Medulla oblongata (tissue), 1 donor: Measurements from ENCODE around the gene OSTC.
"Not testable (repeated sequence)": the region's sequence is repeated elsewhere in the genome, so short reads cannot be mapped to it uniquely, and the experiment has no call there.

Source experiments
- DNase-seq: peaks from one replicate; pipeline ENCODE4 v3.0.0-alpha.2; 2015; ENCODE audit errors: extremely low spot score

Gene OSTC

DNA sequence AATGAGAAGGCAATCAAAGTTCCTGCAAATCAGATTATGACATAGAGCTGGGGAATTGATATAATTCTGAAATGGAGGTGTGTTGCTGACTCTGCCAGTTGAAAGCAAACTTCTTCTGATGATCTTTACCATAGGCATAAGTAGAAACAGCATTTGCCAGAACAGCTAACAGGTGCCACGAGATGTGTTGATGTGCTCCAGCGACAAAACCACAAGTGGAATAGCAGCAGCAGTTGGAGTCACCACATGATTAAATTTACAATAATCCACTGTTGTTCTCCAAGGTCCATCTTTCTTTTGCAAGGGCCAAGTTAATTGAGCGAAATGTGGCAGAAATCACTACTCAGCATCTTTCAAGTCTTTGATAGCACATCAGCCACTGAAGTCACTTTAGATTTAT lies 3.7 kb upstream of the OSTC start:
- DNase-seq: no peak

DNA sequence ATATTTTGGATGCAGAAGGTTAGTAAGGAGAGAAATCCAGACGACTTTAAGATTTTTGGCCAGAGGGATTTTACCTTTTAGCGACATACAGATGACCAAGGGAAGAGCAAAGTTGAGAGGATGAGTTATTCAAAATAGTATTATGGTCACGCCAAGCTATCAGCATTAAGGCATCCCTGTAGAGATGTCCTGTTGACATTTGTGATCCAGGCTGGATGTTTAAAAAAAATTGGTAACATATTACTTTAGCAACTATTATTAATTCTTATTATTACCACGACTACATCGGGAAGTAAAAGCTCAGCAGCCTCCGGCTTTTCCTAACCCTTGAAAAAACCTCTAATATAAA lies 562 bp upstream of the OSTC start:
- no peak for DNase-seq

DNA sequence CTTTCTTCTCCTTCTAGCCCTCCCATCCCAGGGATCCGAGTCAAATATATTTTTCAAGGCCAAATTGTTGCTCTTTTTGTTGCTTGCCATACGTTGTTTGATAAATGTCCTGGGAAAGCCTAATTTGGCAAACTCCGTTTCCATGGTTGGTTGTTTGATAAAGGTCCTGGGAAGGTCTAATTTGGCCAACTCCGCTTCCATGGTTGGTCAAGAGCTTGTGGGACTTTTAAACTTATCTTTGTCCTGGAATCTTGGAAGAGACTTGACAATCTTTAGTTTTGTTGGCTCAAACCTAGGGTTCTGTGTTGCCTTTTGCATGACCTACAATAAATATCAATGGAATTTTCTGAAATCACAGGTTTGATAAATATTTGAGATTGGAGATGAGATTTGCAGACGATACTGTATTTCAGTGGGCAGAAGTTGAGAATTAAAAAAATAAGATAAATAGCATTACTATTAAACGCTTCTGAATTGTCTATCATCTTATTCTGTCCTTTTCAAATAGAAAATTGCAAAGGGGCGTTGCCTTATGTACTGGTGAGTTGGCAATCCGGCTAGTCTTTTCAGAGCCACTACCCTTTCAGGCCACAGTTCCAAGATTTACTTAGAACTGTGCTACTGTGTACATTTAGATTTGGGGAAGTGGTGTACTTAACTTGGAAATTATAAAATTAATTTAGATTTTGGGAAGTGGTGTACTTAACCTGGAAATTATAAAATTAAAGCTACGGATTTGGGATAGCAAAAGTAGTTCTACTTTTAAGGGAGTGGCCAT lies 804 bp downstream of the OSTC start:
- peak; percentile 28 for DNase-seq

DNA sequence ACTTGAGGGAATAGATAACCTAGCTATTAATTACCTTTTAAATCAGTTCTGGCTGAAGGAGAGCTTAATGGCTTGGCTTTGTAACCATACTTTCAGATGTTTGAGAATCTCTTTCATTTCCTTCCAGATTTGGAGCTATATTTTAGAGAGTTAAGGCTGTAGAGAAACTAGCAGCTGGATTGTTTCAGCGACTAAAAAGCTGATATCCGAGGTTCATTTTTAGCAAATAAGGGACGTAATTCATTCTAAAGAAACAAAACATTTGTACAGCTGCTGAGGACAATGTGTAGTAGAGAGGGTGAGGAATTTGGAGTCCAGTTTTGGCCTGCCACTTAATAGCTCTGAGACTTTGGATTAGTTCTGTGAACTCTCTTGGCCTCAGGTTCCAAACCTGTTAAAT lies 12.2 kb downstream of the OSTC start:
- no peak for DNase-seq

DNA sequence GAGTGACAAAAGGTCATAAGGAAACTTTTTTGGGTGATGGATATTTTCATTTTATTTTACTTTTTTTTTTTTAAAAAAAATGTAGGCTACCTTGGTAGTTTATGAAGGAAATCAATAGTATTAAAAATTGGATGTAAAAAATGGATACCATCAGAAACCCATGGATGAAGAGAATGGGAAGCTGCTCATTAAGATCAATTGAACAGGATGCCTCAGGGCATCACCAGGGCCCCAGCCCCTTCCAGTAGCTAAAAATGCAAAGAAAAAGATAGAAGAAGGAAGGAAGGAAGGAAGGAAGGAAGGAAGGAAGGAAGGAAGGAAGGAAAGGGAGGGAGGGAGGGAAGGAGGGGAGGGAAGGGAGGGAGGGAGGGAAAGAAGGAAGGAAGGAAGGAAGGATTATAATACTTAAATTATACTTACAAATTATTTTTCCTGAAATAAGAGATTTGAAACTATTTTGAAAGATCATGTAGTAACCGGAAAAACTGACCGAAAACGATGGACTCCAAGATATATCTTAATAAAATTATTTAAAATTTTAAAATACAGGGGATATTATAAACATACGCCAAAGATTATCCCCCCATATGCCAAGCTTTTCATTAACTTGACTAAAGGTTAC lies 24.1 kb downstream of the OSTC start:
- no peak for DNase-seq

DNA sequence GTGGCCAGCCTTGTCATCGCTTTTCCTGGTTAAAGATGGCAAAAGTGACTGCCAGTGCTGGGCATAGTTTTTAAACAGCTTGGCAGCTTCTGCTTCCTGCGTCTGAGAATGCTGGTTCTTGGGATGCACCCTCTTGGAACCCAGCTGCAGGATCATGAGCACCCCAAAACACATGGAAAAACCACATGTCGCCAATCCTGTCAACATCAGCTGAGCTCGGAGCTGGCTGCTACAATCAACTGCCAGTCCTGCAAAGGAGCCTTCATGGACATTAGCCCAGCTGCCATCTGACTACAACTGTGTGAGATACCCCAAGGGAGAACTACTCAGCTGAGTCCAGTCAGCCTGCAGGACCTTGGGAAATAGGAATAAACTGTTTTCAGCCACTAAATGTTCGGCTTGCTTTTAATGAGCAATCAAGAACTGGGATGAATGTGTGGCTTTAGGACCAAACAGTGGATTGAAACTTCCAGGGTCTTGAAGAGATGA lies 31.0 kb downstream of the OSTC start:
- DNase-seq: no peak

DNA sequence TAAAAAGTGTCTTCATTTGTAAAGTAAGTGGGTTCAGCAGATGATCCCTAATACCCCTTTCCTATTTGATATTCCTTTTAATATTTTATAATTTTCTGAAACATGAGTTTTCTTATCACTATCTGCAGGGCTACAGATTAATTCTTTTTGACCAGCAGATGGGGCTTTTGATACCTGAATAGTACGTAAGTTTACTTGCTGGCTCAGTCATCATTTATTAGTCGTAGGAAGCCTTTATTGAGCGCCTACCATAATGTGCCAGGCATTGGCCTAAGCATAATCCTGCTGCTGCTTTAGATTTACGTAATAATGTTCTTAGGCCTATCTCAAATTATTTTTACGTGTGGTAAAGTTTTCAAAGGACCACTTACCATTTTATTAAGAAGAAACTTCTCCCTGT lies 33.1 kb downstream of the OSTC start:
- peak; percentile 9 for DNase-seq

DNA sequence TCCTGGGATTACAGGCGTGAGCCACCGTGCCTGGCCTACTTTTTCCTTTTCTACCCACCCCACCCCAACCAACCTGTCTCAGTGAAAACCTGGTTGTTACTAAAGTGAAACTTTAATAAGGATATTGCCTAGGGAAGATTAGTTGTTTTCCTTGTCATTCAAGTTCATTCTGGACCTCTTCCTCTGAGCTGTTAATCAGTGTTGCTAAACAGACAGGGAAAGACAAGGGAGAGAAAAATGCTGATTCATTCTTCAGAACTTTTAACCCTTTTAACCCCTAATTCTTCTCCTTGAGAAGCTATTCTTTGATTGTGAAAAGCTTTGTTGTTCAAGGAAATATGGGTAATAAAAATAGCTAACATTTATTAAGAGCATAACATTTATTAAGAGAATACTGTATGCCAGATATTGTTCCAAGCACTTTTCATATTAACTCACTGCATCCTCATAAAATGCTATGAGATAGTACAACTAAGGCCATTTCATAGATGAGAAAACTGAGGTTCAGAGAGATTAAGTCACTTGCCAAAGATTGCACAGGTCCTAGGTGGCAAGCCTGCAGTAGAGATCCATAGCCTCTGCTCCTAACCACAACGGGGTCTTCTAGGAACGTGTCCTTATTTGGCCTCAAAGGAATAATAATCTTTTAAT lies 34.8 kb downstream of the OSTC start:
- no peak for DNase-seq

DNA sequence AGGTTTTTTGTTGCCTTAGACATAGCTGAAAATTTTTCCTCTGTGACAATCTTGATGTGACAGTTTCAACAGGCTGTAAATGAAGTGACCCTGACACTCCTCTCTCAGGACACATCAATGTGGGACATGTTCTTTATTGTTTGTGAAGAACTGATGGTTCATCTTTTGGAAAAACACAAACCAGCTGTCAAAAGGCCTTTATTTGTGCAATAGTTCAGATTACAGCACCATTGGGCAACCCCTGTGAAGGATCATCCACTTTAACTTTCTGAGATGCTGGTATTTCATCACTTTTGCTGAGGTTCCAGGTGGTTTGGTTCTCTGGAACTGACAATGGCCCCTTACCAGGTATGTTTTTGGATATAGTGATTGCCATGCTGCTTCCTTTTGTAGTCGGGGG lies 40.3 kb downstream of the OSTC start:
- no peak for DNase-seq

DNA sequence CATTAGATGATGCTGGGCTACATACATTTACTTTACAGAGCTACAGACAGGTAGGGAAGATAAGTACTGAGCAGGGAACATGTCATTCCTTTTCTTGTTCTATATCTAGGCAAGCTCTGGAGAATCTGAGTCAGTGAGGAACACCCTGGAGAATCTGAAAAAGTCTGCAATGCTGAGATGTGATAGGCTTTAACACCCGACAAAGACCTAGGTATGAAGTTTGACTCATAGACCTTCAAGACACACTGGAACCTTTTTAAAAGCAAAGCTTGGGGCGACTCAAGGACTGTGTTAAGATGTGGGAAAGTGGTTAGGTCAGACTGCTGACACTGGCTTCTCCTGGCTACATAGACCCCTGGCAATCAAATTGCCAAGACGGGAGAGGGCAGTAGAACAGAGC lies 42.8 kb downstream of the OSTC start:
- DNase-seq: no peak

DNA sequence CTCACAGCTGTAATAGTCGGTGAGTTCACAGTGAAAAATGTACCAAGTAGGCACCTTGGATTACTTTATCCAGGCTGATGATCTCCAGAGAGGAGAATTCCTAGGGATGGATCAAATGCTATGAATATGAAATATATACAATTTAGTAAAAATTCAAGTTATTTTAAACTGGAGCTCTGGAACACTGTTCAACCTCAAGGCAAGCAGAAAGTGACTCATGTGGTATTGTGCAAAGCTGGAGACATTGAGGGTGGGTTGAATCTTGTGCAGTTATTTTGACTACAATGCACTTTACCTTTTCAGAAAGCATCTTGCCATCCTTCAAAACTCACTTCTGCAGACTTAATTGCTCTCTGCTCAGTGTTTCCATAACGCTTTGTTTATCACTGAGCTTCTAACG lies 43.4 kb downstream of the OSTC start:
- DNase-seq: no peak

DNA sequence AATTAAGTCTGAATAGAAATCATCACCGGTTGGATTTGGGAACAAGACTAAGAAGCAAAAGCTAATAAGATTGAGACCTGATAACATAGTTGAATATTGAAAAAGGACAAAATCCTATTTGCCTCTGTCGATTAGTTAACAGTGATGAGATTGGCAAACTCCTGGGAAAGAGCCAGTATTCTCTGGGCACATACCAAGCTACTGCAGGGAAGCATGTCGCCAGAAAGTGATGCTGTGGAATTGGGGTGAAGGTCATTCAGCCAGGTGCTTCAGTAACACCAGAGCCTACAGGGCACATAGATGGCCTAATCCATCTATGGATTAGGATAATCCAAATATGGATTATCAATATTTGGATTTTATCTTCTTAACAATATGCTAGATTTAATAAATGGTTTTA lies 44.0 kb downstream of the OSTC start:
- DNase-seq: no peak

DNA sequence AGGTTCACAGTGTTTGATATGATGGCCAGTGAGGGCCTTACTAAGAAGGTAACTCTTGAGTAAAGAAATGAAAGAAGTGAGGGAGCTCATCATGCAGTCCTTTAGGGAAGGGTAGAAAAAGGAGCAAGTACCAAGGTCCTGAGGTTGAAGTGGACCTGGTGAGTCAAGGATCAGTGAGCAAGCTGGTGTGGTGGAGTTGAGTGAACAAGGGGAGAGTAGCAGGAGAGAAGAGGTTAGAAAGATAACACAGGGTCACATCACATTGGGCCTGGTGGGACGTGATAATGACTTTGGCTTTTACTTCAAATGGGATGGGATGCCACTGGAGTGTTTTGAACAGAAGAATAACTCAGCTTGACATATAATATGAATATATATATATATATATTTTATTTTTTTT lies 44.7 kb downstream of the OSTC start:
- no peak for DNase-seq

DNA sequence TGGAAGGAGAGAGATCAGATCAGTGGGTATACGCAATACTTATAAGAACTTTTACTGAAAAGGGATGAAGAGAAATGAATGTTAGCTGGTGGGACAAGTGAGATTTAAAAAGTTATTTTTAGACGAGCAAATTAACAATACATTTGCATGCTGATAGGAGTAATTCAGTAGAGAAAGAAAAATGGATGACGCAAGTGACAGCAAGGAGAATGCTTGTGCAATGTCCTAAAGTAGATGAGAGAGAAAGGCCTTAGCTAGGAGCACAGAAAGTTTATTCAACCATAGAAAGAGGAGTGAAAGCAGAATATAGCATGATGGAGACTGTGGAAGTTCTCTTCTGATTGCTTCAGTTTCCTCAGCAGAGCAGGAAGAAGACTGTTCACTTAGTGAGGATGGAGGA lies 45.8 kb downstream of the OSTC start:
- no peak for DNase-seq

DNA sequence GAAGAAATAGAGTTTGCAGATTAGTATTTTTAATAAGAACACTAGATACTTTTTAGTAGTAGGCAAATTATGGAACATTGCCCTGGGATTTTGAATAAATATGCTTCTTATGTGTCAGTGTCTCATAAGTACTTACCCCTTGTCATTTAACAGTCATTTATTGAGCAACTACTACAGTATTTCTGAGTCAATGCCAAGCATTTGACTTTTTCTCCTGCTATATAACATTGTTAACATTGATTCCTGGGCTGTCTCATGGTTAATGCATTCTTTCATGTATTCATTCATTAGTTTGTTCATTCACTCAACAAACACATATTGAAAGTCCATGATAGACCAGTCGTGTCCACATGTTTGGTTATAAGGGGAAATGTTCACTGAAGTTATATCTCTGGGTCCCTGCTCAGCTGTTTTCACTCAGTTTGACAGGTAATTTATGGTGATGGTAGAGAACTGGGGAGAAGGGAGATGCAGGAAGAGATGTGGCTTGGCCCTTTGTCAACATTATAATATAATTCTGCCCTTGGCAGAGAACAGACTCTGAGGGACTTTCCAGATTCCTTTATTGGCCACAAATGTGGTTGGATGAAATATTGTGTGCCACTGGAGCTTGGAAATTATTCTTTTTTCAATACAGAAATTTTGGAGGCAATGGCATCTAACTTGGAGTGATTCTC lies 49.8 kb downstream of the OSTC start:
- DNase-seq: no peak

DNA sequence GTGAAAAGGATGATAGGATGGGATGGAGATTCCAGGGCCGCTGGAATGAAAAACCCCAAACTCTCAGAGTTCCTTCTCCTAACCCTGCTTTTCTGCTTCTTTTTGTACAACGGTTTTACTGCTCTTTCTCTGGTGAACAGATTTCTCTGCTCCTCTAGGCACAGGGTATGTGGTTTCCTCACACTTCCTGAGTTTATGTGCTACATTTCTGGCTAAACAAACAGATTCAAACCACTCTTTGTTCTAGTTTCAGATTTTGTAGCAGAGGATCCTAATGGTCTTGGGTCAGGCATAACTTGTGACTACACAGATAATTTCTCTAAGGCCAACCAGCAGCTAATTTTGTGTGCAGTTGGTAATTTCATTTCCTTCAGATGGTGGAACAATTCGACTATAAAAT lies 52.6 kb downstream of the OSTC start:
- no peak for DNase-seq

DNA sequence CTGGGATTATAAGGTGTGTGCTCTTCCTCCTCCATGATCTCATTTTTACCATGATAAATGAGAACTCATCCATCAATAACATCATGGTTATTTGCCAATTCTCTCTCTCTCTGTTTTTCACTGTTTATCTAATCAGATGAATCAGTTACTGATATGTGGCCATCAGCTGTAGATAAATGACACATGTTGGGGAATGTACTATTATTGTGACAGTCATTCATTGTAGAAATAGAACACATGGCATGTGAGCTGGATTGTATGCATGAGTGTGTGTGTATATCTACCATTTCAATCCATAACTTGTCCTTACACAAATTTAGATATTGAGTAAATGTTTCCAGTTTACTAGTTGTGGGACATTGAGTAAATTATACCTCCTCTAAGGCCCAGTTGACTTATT lies 53.0 kb downstream of the OSTC start:
- no peak for DNase-seq

DNA sequence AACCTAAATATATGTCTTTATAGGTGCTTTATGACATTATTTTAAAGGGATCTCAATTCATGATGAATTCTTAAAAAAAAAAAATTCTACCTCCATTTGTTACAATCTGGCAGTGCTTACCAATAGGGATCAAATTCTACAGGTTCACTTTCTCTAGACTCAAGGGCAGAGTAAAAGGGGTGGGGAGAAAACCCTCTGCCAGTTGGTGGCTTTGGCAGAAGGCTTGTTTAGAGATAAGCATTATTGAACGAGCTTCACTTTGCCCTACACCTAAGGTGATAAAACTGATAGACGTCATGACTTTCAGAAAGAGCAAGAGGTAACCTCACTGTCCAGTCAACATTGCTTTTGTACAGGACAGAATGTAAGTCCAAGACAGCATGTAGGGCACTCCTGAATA lies 53.6 kb downstream of the OSTC start:
- no peak for DNase-seq

DNA sequence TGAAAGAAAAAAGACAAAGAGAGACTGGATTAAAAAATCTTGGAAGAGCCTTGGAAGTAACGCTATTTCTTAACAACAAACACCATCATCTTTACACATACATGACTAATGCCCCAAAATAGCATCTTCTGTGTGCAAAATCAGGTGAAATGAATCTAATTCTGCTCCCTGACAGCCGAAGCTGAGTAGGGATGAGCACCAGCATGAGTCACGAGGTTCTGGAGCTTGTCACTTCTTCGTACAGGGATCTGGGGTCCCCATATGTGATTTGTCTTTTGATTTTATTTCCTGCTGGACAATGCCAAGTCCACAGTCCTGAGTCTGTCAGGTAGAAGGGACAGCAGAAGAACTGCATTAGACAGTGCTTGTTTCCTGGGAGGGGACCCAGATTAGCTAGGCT lies 55.9 kb downstream of the OSTC start:
- DNase-seq: no peak

DNA sequence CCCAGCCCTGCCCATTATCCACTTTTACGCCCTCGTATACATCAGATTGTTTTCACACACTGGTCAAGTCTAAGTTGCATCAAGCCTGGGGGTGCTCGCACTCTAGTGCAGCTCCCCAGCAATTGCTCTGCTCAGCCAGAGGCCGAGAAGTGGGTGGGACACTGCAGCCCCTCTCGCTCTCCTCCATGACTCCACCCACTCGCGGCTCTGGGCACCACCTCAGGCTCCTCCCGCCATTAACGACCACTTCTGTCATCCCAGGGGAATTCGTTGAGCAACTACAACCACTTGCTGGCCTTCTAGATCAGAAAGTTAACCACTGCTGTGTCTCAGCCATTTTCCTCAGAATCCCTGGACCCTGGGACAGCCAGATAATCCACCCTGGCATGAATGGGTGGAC lies 58.8 kb downstream of the OSTC start:
- DNase-seq: no peak

DNA sequence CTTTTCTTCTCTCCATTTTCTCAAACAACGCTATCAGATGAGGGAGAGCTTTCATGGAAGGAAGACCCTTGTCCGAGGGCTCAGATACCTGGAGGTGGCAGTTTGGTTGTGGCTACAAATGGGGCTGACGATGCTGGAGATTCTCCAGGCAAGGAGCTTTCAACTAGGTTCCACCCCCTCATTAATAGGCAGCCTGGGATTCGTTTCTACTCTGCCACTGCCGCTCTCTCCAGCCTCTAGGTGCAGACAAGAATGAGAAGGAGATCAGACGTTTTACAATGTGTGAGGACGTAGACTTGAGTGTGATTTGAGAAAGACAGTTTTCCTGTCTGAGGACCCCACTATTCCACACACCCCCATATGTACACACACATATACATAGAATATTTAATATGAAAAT lies 59.3 kb downstream of the OSTC start:
- no peak for DNase-seq

DNA sequence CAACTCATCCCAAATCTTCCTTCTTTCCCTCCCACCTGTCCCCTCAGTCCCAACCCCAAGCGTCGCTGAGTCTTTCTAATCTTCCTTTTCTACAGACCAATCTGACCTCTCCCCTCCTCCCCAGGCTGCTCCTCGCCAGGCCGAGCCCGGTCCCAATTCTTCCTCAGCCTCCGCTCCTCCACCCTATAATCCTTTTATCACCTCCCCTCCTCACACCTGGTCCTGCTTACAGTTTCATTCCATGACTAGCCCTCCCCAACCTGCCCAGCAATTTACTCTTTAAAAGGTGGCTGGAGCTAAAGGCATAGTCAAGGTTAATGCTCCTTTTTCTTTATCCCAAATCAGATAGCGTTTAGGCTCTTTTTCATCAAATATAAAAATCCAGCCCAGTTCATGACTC lies 60.2 kb downstream of the OSTC start:
- DNase-seq: not testable (repeated sequence)

DNA sequence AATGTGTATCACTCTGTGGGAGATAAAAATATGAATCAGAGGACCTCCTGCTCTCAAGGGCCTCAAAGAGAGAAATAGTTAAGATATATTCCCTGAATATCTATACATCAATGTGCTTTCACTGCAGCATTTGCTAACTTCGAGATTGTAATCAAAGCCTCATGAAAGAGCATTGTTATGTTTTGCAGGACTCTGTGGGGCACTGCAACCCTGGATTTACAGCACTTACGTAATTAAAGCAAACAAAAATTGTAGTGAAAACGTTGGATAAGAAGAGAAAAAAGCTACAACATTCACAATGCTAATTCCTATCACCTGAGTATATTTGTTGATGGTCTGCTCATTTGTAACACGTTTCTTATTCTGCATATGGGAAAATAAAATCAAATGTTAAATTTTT lies 64.5 kb downstream of the OSTC start:
- no peak for DNase-seq
